K562 (cell line): Measurements from ENCODE around the gene NUFIP2. TPM values are rescaled to one million over a fixed set of nuclear protein-coding genes. Genes with fewer than 3 reads are reported as not detected.

ENCODE experiments used
- ATAC-seq: fragments of 200-7000 bp; cut with Tn5 transposase; 3 replicates; pipeline ENCODE4 v1.9.1; 2020; ENCODE audit warnings: moderate library complexity
- BruUV-seq: library from RNA; stranded (reverse); fragments of 400-500 nt; replicated peaks from 2 replicates; lab custom pipeline; 2021; lab: Mats Ljungman, UMichigan
- CTCF ChIA-PET: fragments of 300-600 bp; formaldehyde crosslinking; extraction: SDS; loops from one replicate; lab custom pipeline; 2021; ENCODE audit warnings: low intra/inter-chr PET ratio; lab: Yijun Ruan, JAX
- POLR2A ChIA-PET: fragments of 300-600, 350-650 bp; sonication (Branson Sonifier 250); formaldehyde crosslinking; extraction: SDS; loops from one replicate; lab custom pipeline; 2021; ENCODE audit warnings: antibody characterized with exemption, inconsistent platforms; lab: Yijun Ruan, JAX
- DNase-seq, 4 experiments: peaks; one replicate each; pipeline versions ENCODE4 v3.0.0 to v3.0.0-alpha.2; 2011 to 2018; ENCODE audit warnings: low spot score in 3 of 4, mixed read lengths in 3 of 4; ENCODE audit errors: extremely low read depth in 1 of 4
- FAIRE-seq: peaks from 2 replicates; lab custom pipeline; 2011; peaks lifted over from hg19 to GRCh38; lab: Jason Lieb, UNC
- H2AFZ ChIP-seq: 2 replicates; pipeline ENCODE4 v1.6.0; 2011; ENCODE audit warnings: low read depth, low read length, control low read depth, inconsistent platforms
- H3K27ac ChIP-seq: fragments of 200-600 bp; 3 replicates; pipeline ENCODE4 v1.8.0; 2011; ENCODE audit warnings: low read depth, mild to moderate bottlenecking, control low read depth, inconsistent platforms, low read length, moderate library complexity, mixed read lengths; ENCODE audit errors: extremely low read depth
- H3K27me3 ChIP-seq, 2 experiments: fragments of 300-600 bp in 1 of 2; 2 replicates in 1 of 2; 3 replicates in 1 of 2; pipeline versions ENCODE4 v1.6.0 to v1.8.0; 2011; ENCODE audit warnings: inconsistent platforms in 2 of 2, low read length in 2 of 2, mild to moderate bottlenecking in 1 of 2, mixed read lengths in 1 of 2, moderate library complexity in 1 of 2; ENCODE audit not compliant: control insufficient read depth in 2 of 2, insufficient read depth in 2 of 2
- H3K36me3 ChIP-seq: fragments of 300-600 bp; 3 replicates; pipeline ENCODE4 v1.8.0; 2011; ENCODE audit warnings: mild to moderate bottlenecking, low read length, inconsistent platforms; ENCODE audit not compliant: control insufficient read depth, insufficient read depth
- H3K4me1 ChIP-seq, 2 experiments: fragments of 200-600 bp in 1 of 2; replicated peaks in 1 of 2; 2 replicates in 1 of 2; 3 replicates in 1 of 2; pipeline versions ENCODE4 v1.5.1 to v1.8.0; 2011; ENCODE audit warnings: inconsistent platforms in 2 of 2, low read length in 2 of 2, mild to moderate bottlenecking in 1 of 2, mixed read lengths in 1 of 2, moderate library complexity in 1 of 2; ENCODE audit not compliant: control insufficient read depth in 2 of 2, insufficient read depth in 2 of 2
- H3K4me2 ChIP-seq: 2 replicates; pipeline ENCODE4 v1.6.1; 2011; ENCODE audit warnings: low read length, control low read depth, inconsistent platforms, mixed read lengths; ENCODE audit not compliant: insufficient read depth
- H3K4me3 ChIP-seq: fragments of 200-600 bp; sonication (generic), shearing (Covaris generic); 2 replicates; pipeline ENCODE4 v1.5.1; 2016; ENCODE audit warnings: control low read depth, inconsistent platforms
- H3K79me2 ChIP-seq: fragments of 200-600 bp; 3 replicates; pipeline ENCODE4 v1.8.0; 2011; ENCODE audit warnings: low read length, inconsistent platforms; ENCODE audit not compliant: control insufficient read depth, insufficient read depth
- H3K9ac ChIP-seq, 2 experiments: 2 replicates each; pipeline versions ENCODE4 v1.6.0 to v1.6.1; 2011; ENCODE audit warnings: low read depth in 2 of 2, low read length in 2 of 2, control low read depth in 1 of 2, inconsistent platforms in 1 of 2, mild to moderate bottlenecking in 1 of 2, mixed read lengths in 1 of 2; ENCODE audit not compliant: insufficient read depth in 1 of 2
- H3K9me1 ChIP-seq: one replicate; pipeline ENCODE4 v1.6.0; 2011; ENCODE audit warnings: inconsistent platforms, mild to moderate bottlenecking, low read length, moderate library complexity; ENCODE audit not compliant: control insufficient read depth, insufficient read depth
- H3K9me3 ChIP-seq: replicated peaks from 2 replicates; pipeline ENCODE4 v1.5.1; 2011; ENCODE audit warnings: low read depth, low read length, inconsistent platforms; ENCODE audit not compliant: control insufficient read depth, insufficient read depth
- H4K20me1 ChIP-seq: replicated peaks from 2 replicates; pipeline ENCODE4 v1.6.1; 2011; ENCODE audit warnings: low read length, inconsistent platforms, mixed read lengths; ENCODE audit not compliant: control insufficient read depth, insufficient read depth
- NFYB ChIP-seq: IDR thresholded peaks from 2 replicates; pipeline ENCODE4 v1.6.1; 2011; ENCODE audit warnings: mild to moderate bottlenecking, moderate library complexity; ENCODE audit not compliant: insufficient read length; ENCODE audit errors: extremely low read depth
- NONO ChIP-seq, 2 experiments: fragments of 200-400 bp in 1 of 2; fragments of 450-650 bp in 1 of 2; formaldehyde crosslinking in 1 of 2; IDR thresholded peaks; 2 replicates each; pipeline ENCODE4 v1.6.1; 2017; ENCODE audit warnings: low read depth in 2 of 2, mild to moderate bottlenecking in 2 of 2, moderate library complexity in 2 of 2, low read length in 1 of 2
- SUPT5H ChIP-seq: fragments of 450-650 bp; IDR thresholded peaks from 2 replicates; pipeline ENCODE4 v1.6.1; 2016
- WGBS: fragments of 100-300 bp; shearing (Covaris generic); methylation state at CpG from one replicate; pipeline ENCODE4 v1.1.6; 2016; ENCODE audit warnings: low coverage, mixed read lengths; ENCODE audit not compliant: insufficient coverage; ENCODE audit errors: missing lambda C conversion rate; 5-methylcytosine and 5-hydroxymethylcytosine counted together
- in situ Hi-C: fragments of 300-500 bp; cut with MboI; formaldehyde crosslinking; loops from 4 replicates; pipeline ENCODE4 v1.15.0; 2018; ENCODE audit warnings: inconsistent platforms, mixed read lengths
- intact Hi-C: fragments of 100-400 bp; cut with micrococcal nuclease; formaldehyde crosslinking; loops from 2 replicates; pipeline ENCODE4 v1.14.2; 2022
- polyA plus RNA-seq, 8 experiments: library from polyadenylated mRNA; depleted of rRNA in 4 of 8; stranded (reverse) in 5 of 8; unstranded in 3 of 8; fragments of >200 nt; fragmentation: Nextera tagmentation in 2 of 8; fragmentation: Illumina TruSeq in 1 of 8; extraction: Ambion mirVana in 2 of 8; extraction: Trizol in 1 of 8; gene quantifications; 2 replicates each; pipeline versions ENCODE4 v1.2.1 to v1.2.3, GENCODE V29; 2011 to 2014; ENCODE audit warnings: inconsistent platforms in 1 of 8, missing spikeins in 1 of 8
- total RNA-seq, 7 experiments: library from RNA; depleted of rRNA in 6 of 7; stranded (reverse); fragments of >200 nt in 6 of 7; fragmentation: Illumina TruSeq in 2 of 7; extraction: Trizol in 2 of 7; gene quantifications; 2 replicates each; pipeline versions ENCODE4 v1.2.1 to v1.2.3, GENCODE V29; 2011 to 2021; ENCODE audit warnings: low replicate concordance in 1 of 7
- TF ChIP-seq, protein P1 (sequence below), 3 experiments: IDR thresholded peaks in 2 of 3; conservative IDR thresholded peaks in 1 of 3; 2 replicates each; pipeline ENCODE4 v1.5.1; 2011 to 2012; ENCODE audit warnings: low read length in 3 of 3, mild to moderate bottlenecking in 3 of 3, control low read depth in 2 of 3, improper control_type of control experiment in 1 of 3, inconsistent platforms in 1 of 3, low read depth in 1 of 3, mixed read lengths in 1 of 3, moderate library complexity in 1 of 3; ENCODE audit not compliant: insufficient read depth in 2 of 3
- TF ChIP-seq, protein P2 (sequence below): sonication (generic); formaldehyde crosslinking; IDR thresholded peaks from 2 replicates; pipeline ENCODE4 v1.8.0; 2022; ENCODE audit warnings: mild to moderate bottlenecking, missing genetic modification reagents

The NUFIP2 gene
- total and polyA plus RNA-seq, 9 of the 15 experiments (the other 6 are each of a cell fraction or from before 2014, with no cell fraction given), result 4.9 to 40.7 (median 18.5) TPM

DNA sequence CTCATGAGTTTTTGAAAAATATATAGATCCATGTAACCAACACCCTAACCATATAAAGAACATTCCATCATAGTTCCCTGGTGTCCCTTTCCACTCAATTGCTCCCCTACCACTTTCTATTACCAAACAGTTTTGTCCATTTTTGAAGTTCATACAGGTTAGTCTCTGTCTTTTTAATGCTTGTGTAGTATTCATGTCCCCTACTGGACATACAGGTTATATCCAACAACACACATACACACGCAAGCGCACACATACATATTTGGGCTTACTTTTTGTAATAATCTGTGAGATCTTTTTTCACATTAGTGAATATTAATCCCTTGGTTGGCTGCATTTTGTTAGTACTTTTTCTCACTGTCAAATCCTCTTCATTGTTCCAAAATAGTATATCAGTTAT lies 40.9 kb downstream of the NUFIP2 start:
- Histone ChIP-seq H4K20me1 (peaks cover 2% of the 10 kb centered on the region; the same call in 1 of the 2 replicates), H3K9me3 (no peaks in the 10 kb centered on the region), H3K4me3 (no peak overlapping the region), H3K9me1 (no peaks in the 10 kb centered on the region), H3K27me3 (no peaks in the 10 kb centered on the region), H3K27ac (no peak overlapping the region), H3K4me1 (no peaks in the 10 kb centered on the region; a peak in 1 of 5 replicates), H3K79me2 (0 out of 3 replicates have a peak, but pooled peaks cover 7% of the 10 kb centered on the region), H3K4me2 (no peak overlapping the region), H3K9ac (no peak overlapping the region), H2AFZ (no peak overlapping the region), H3K36me3 (peaks cover 28% of the 10 kb centered on the region)
- peak; percentile 55; the same call in 2 of the 3 replicates for ATAC-seq
- intact Hi-C loops, result no loop called here
- DNase-seq, result no peak
- ChIA-PET CTCF (no interaction called here), POLR2A (no interaction called here)
- in situ Hi-C loops, result no loop called here
- no TSS peak for BruUV-seq
- WGBS, result 42% methylated on average over 2 of the region's 2 CpGs
- TF ChIP-seq NONO (IDR thresholded peaks at IDR 0.05; ENCODE audit: low read depth in 2 of 2, low read length in 1 of 2), result no peak
- TF ChIP-seq, protein P1, sequence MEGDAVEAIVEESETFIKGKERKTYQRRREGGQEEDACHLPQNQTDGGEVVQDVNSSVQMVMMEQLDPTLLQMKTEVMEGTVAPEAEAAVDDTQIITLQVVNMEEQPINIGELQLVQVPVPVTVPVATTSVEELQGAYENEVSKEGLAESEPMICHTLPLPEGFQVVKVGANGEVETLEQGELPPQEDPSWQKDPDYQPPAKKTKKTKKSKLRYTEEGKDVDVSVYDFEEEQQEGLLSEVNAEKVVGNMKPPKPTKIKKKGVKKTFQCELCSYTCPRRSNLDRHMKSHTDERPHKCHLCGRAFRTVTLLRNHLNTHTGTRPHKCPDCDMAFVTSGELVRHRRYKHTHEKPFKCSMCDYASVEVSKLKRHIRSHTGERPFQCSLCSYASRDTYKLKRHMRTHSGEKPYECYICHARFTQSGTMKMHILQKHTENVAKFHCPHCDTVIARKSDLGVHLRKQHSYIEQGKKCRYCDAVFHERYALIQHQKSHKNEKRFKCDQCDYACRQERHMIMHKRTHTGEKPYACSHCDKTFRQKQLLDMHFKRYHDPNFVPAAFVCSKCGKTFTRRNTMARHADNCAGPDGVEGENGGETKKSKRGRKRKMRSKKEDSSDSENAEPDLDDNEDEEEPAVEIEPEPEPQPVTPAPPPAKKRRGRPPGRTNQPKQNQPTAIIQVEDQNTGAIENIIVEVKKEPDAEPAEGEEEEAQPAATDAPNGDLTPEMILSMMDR (IDR thresholded peaks at IDR 0.05 in 2 of 3, conservative IDR thresholded peaks at IDR 0.05 in 1 of 3; ENCODE audit: insufficient read depth in 2 of 3, low read depth in 1 of 3, low read length in 3 of 3), result peak in 1 of 3 experiments; percentile 8; a peak in 1 of 6 replicates
- no peak for TF ChIP-seq NFYB
- TF ChIP-seq, protein P2, sequence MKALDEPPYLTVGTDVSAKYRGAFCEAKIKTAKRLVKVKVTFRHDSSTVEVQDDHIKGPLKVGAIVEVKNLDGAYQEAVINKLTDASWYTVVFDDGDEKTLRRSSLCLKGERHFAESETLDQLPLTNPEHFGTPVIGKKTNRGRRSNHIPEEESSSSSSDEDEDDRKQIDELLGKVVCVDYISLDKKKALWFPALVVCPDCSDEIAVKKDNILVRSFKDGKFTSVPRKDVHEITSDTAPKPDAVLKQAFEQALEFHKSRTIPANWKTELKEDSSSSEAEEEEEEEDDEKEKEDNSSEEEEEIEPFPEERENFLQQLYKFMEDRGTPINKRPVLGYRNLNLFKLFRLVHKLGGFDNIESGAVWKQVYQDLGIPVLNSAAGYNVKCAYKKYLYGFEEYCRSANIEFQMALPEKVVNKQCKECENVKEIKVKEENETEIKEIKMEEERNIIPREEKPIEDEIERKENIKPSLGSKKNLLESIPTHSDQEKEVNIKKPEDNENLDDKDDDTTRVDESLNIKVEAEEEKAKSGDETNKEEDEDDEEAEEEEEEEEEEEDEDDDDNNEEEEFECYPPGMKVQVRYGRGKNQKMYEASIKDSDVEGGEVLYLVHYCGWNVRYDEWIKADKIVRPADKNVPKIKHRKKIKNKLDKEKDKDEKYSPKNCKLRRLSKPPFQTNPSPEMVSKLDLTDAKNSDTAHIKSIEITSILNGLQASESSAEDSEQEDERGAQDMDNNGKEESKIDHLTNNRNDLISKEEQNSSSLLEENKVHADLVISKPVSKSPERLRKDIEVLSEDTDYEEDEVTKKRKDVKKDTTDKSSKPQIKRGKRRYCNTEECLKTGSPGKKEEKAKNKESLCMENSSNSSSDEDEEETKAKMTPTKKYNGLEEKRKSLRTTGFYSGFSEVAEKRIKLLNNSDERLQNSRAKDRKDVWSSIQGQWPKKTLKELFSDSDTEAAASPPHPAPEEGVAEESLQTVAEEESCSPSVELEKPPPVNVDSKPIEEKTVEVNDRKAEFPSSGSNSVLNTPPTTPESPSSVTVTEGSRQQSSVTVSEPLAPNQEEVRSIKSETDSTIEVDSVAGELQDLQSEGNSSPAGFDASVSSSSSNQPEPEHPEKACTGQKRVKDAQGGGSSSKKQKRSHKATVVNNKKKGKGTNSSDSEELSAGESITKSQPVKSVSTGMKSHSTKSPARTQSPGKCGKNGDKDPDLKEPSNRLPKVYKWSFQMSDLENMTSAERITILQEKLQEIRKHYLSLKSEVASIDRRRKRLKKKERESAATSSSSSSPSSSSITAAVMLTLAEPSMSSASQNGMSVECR (CRISPR knock-in tag), result no peak
- 0 out of 2 replicates have a peak, but pooled peaks have one; percentile 17 for TF ChIP-seq SUPT5H
- FAIRE-seq, result no peak
